HG02885 (cell line): ENCODE measurements around the gene ADAMTS1.
"Not testable (repeated sequence)": the region's sequence is repeated elsewhere in the genome, so short reads cannot be mapped to it uniquely, and the experiment has no call there.

Experiments
- ATAC-seq: cut with Tn5 transposase; IDR thresholded peaks from one replicate; pipeline ENCODE4 v1.9.1; 2021; ENCODE audit warnings: mild to moderate bottlenecking; ENCODE audit not compliant: unreplicated experiment, poor library complexity

ADAMTS1 gene

GRCh38 chr21:26845066-26845758, at the start of gene ADAMTS1:
TSS of gene ADAMTS1 (minus strand) at chr21:26845409. CDS start at chr21:26844954, 455 bp downstream.
- ATAC-seq: no peak

- ATAC-seq: no peak
These were observed 46.9 kb upstream of the ADAMTS1 start for GRCh38 chr21:26892151-26892550.

GRCh38 chr21:26888931-26889330, 43.7 kb upstream of the ADAMTS1 start:
- ATAC-seq: no peak

- no peak for ATAC-seq
These were observed 43.0 kb upstream of the ADAMTS1 start for GRCh38 chr21:26888256-26888655.

- ATAC-seq: no peak
These were observed 42.0 kb upstream of the ADAMTS1 start for GRCh38 chr21:26887251-26887650.

GRCh38 chr21:26884436-26884835, 39.2 kb upstream of the ADAMTS1 start:
- ATAC-seq: no peak

GRCh38 chr21:26883768-26884167, 38.6 kb upstream of the ADAMTS1 start:
- ATAC-seq: no peak

- ATAC-seq: no peak
These were observed 36.5 kb upstream of the ADAMTS1 start for GRCh38 chr21:26881504-26882228.

GRCh38 chr21:26877018-26877417, 31.8 kb upstream of the ADAMTS1 start:
- no peak for ATAC-seq

GRCh38 chr21:26874347-26874746, 29.1 kb upstream of the ADAMTS1 start:
- ATAC-seq: no peak

- ATAC-seq: no peak
These were observed 20.6 kb upstream of the ADAMTS1 start for GRCh38 chr21:26865857-26866256.

GRCh38 chr21:26856871-26857350, 11.7 kb upstream of the ADAMTS1 start:
- ATAC-seq: not testable (repeated sequence)

- ATAC-seq: not testable (repeated sequence)
These were observed 9.5 kb upstream of the ADAMTS1 start for GRCh38 chr21:26854695-26855094.

GRCh38 chr21:26852423-26852822, 7.2 kb upstream of the ADAMTS1 start:
- no peak for ATAC-seq

GRCh38 chr21:26851109-26851944, 6.1 kb upstream of the ADAMTS1 start:
- ATAC-seq: no peak

- peak; percentile 66 for ATAC-seq
These were observed 5.0 kb upstream of the ADAMTS1 start for GRCh38 chr21:26850116-26850643.

GRCh38 chr21:26849428-26850115, 4.4 kb upstream of the ADAMTS1 start:
- no peak for ATAC-seq

- no peak for ATAC-seq
These were observed 2.7 kb upstream of the ADAMTS1 start for GRCh38 chr21:26847921-26848320.

GRCh38 chr21:26847002-26847401, 1.8 kb upstream of the ADAMTS1 start:
- ATAC-seq: no peak
